NCI-H1930 (cell line): ENCODE measurements around the gene HP1BP3.
A peak's percentile ranks its signal among the peaks of the same experiment; 100 is the strongest.

Experiments used
- DNase-seq, 2 experiments: peaks; one replicate each; lab custom pipeline; 2025; lab: John Stamatoyannopoulos, UW

The HP1BP3 gene

GRCh38 chr1:20711285-20712214 lies 75.6 kb downstream of the HP1BP3 start:
- no peak for DNase-seq

- DNase-seq, result no peak
Measured at GRCh38 chr1:20710469-20711284, 76.4 kb downstream of the HP1BP3 start.

GRCh38 chr1:20709868-20710267 lies 77.2 kb downstream of the HP1BP3 start:
- no peak for DNase-seq

- no peak for DNase-seq
Measured at GRCh38 chr1:20708891-20709290, 78.2 kb downstream of the HP1BP3 start.

GRCh38 chr1:20708057-20708456 lies 79.0 kb downstream of the HP1BP3 start:
- no peak for DNase-seq

GRCh38 chr1:20706841-20707240 lies 80.3 kb downstream of the HP1BP3 start:
- no peak for DNase-seq

GRCh38 chr1:20705203-20705755 lies 81.8 kb downstream of the HP1BP3 start:
- DNase-seq, result no peak

GRCh38 chr1:20704390-20705202 lies 82.5 kb downstream of the HP1BP3 start:
- no peak for DNase-seq

GRCh38 chr1:20703124-20703756 lies 83.9 kb downstream of the HP1BP3 start:
- DNase-seq, result no peak

GRCh38 chr1:20702416-20702815 lies 84.7 kb downstream of the HP1BP3 start:
- DNase-seq, result no peak

- DNase-seq, result no peak
Measured at GRCh38 chr1:20701847-20702246, 85.3 kb downstream of the HP1BP3 start.

- DNase-seq, result no peak
Measured at GRCh38 chr1:20701446-20701845, 85.7 kb downstream of the HP1BP3 start.

- DNase-seq, result no peak
Measured at GRCh38 chr1:20700636-20701215, 86.4 kb downstream of the HP1BP3 start.

GRCh38 chr1:20699558-20699957 lies 87.5 kb downstream of the HP1BP3 start:
- DNase-seq, result no peak

- DNase-seq, result no peak
Measured at GRCh38 chr1:20698195-20698910, 88.8 kb downstream of the HP1BP3 start.

- no peak for DNase-seq
Measured at GRCh38 chr1:20697563-20697962, 89.5 kb downstream of the HP1BP3 start.

GRCh38 chr1:20696397-20697333 lies 90.4 kb downstream of the HP1BP3 start:
- DNase-seq, result peak; percentile 57 to 65

GRCh38 chr1:20695515-20695914 lies 91.6 kb downstream of the HP1BP3 start:
- no peak for DNase-seq

GRCh38 chr1:20693623-20694022 lies 93.5 kb downstream of the HP1BP3 start:
- no peak for DNase-seq
